Gastrocnemius medialis (tissue), 4 donors: ENCODE data around the gene NT5DC4. TPM values are rescaled to one million over a fixed set of nuclear protein-coding genes. Genes with fewer than 3 reads are reported as not detected.

ENCODE experiments used
- ATAC-seq, 2 donors: fragments of 150-250 bp; one replicate each; pipeline ENCODE4 v1.9.1; 2016
- DNase-seq, 2 donors: peaks; one replicate each; pipeline ENCODE4 v3.0.0-alpha.2; 2019
- H3K27ac ChIP-seq, 4 donors: fragments of 200-600 bp; sonication (generic); 1 replicate in 1 of 4; 2 replicates in 3 of 4; pipeline ENCODE4 v1.5.1; 2016 to 2018; ENCODE audit warnings: mild to moderate bottlenecking in 2 of 4, moderate library complexity in 1 of 4
- H3K27me3 ChIP-seq, 3 donors: fragments of 200-600 bp; sonication (generic) in 2 of 3; 1 replicate in 1 of 3; 2 replicates in 2 of 3; pipeline versions ENCODE4 v1.5.1 to v1.6.0; 2016 to 2019; ENCODE audit warnings: mild to moderate bottlenecking in 1 of 3, moderate library complexity in 1 of 3
- H3K36me3 ChIP-seq, 2 donors: fragments of 200-600 bp; sonication (generic) in 1 of 2; one replicate each; pipeline ENCODE4 v1.5.1; 2017 to 2018
- H3K4me1 ChIP-seq, 2 donors: fragments of 200-600 bp; sonication (generic) in 1 of 2; one replicate each; pipeline ENCODE4 v1.5.1; 2016 to 2017; ENCODE audit warnings: mild to moderate bottlenecking in 2 of 2
- H3K4me3 ChIP-seq, 4 donors: fragments of 200-600 bp; sonication (generic) in 3 of 4; 1 replicate in 1 of 4; 2 replicates in 3 of 4; pipeline ENCODE4 v1.5.1; 2016 to 2019; ENCODE audit warnings: mild to moderate bottlenecking in 2 of 4
- H3K9me3 ChIP-seq, 3 donors: fragments of 200-600 bp; sonication (generic) in 2 of 3; 1 replicate in 1 of 3; 2 replicates in 2 of 3; pipeline ENCODE4 v1.5.1; 2016 to 2019
- CTCF ChIP-seq, 5 experiments: fragments of 450-650 bp in 3 of 5; fragments of 200-600 bp in 2 of 5; sonication (generic) in 2 of 5; IDR thresholded peaks in 4 of 5; conservative IDR thresholded peaks in 1 of 5; 1 replicate in 4 of 5; 2 replicates in 1 of 5; pipeline ENCODE4 v1.5.1; 2016 to 2019; ENCODE audit warnings: antibody characterized with exemption in 5 of 5, mild to moderate bottlenecking in 3 of 5, moderate library complexity in 3 of 5
- POLR2A ChIP-seq, 2 donors: fragments of 450-650 bp; IDR thresholded peaks; one replicate each; pipeline ENCODE4 v1.6.1; 2017; ENCODE audit warnings: antibody characterized with exemption in 2 of 2, mild to moderate bottlenecking in 2 of 2, moderate library complexity in 2 of 2
- in situ Hi-C, 4 donors: fragments of 200-750 bp; cut with MboI; loops; one replicate each; pipeline versions ENCODE4 v1.15.0 to v1.8.0; 2017; ENCODE audit warnings: low sequenced_read_pairs in 4 of 4
- intact Hi-C: fragments of 100-400 bp; cut with DNase I; formaldehyde crosslinking; loops from one replicate; pipeline ENCODE4 v1.15.1; 2023; ENCODE audit warnings: low total_unique reads
- total RNA-seq, 4 donors: library from RNA; depleted of rRNA; stranded (reverse); fragments of >200 nt; gene quantifications; one replicate each; pipeline versions ENCODE4 v1.1.0 to v1.2.3, GENCODE V29; 2016

Gene NT5DC4
- total RNA-seq, 4 donors from 2014 or later = not detected

GRCh38 chr2:112751451-112752197 lies 30.8 kb downstream of the NT5DC4 start:
- no peaks in the 10 kb centered on the region for H3K4me1 ChIP-seq
- H3K9me3 ChIP-seq = no peaks in the 10 kb centered on the region
- ATAC-seq (no peak), DNase-seq (no peak)
- H3K4me3 ChIP-seq = no peak overlapping the region
- no peaks in the 10 kb centered on the region for H3K27me3 ChIP-seq
- in situ Hi-C loops (loop anchor here in 1 of 4 donors (10.0 kb wide), 2 partner anchors 123 to 203 kb away; no protein-coding TSS in a partner anchor), intact Hi-C loops (no loop called here)
- no peak overlapping the region for H3K27ac ChIP-seq
- no peak for TF ChIP-seq CTCF (IDR thresholded peaks at IDR 0.05 in 4 of 5, conservative IDR thresholded peaks at IDR 0.05 in 1 of 5)
- TF ChIP-seq POLR2A (IDR thresholded peaks at IDR 0.05) = no peak
- no peaks in the 10 kb centered on the region for H3K36me3 ChIP-seq

DNA sequence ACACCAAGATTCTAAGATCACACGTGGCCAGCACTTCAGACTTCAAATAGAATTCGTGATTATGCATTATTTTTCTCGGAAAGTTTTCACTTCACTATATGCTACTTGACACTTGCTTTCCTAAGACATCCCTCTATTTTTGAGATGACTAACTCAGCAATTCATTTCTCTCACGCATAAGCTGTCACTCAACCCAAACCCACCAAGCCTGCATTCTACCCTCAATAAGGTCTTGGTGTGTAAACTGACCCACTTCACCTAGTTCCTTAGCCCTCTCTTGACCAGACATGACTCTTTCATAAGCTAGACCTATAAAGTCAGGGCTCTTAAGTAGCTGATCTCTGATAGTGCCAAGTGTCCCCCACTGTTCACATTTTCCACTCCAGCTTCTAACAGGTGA lies 31.8 kb downstream of the NT5DC4 start:
- Histone ChIP-seq H3K9me3 (no peaks in the 10 kb centered on the region), H3K4me1 (no peaks in the 10 kb centered on the region), H3K36me3 (no peaks in the 10 kb centered on the region), H3K27ac (no peak overlapping the region), H3K27me3 (no peaks in the 10 kb centered on the region), H3K4me3 (no peak overlapping the region)
- TF ChIP-seq POLR2A (IDR thresholded peaks at IDR 0.05) = no peak
- no peak for TF ChIP-seq CTCF (IDR thresholded peaks at IDR 0.05 in 4 of 5, conservative IDR thresholded peaks at IDR 0.05 in 1 of 5)
- in situ Hi-C loops (loop anchor here in 1 of 4 donors (10.0 kb wide), 2 partner anchors 122 to 202 kb away; no protein-coding TSS in a partner anchor), intact Hi-C loops (no loop called here)
- no peak for DNase-seq
- no peak for ATAC-seq

DNA sequence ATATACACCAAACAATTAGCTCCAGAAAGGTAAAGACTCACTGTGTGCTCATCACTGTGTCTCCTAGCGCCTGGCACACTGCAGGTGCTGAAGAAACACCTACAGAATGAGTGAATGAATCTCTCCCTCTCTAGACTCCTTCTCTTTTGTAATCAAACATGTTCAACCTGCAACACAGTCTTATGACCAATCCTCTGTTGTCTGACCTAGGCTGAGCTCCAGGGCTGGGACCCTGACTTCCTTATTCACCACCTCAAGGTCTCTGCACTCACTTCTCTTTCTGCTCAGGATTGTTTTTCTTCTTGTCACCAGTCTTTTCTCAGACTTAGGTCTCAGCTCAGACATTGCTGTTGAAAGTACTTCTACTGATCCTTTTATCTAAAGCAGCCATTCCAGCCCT lies 33.7 kb downstream of the NT5DC4 start:
- H3K9me3 ChIP-seq = no peaks in the 10 kb centered on the region
- no peaks in the 10 kb centered on the region for H3K27me3 ChIP-seq
- no peaks in the 10 kb centered on the region for H3K4me1 ChIP-seq
- H3K4me3 ChIP-seq = no peak overlapping the region
- in situ Hi-C loops (loop anchor here in 1 of 4 donors (10.0 kb wide), 2 partner anchors 120 to 200 kb away; no protein-coding TSS in a partner anchor), intact Hi-C loops (no loop called here)
- no peak for TF ChIP-seq POLR2A (IDR thresholded peaks at IDR 0.05)
- no peak for TF ChIP-seq CTCF (IDR thresholded peaks at IDR 0.05 in 4 of 5, conservative IDR thresholded peaks at IDR 0.05 in 1 of 5)
- DNase-seq = no peak
- ATAC-seq = no peak
- no peaks in the 10 kb centered on the region for H3K36me3 ChIP-seq
- no peak overlapping the region for H3K27ac ChIP-seq

- intact Hi-C loops (no loop called here), in situ Hi-C loops (loop anchor here in 1 of 4 donors (10.0 kb wide), 2 partner anchors 119 to 199 kb away; no protein-coding TSS in a partner anchor)
- H3K27ac ChIP-seq = no peak overlapping the region
- no peaks in the 10 kb centered on the region for H3K4me1 ChIP-seq
- TF ChIP-seq POLR2A (IDR thresholded peaks at IDR 0.05) (no peak), CTCF (IDR thresholded peaks at IDR 0.05 in 4 of 5, conservative IDR thresholded peaks at IDR 0.05 in 1 of 5) (no peak)
- H3K27me3 ChIP-seq = no peaks in the 10 kb centered on the region
- H3K36me3 ChIP-seq = no peaks in the 10 kb centered on the region
- ATAC-seq (no peak), DNase-seq (no peak)
- no peak overlapping the region for H3K4me3 ChIP-seq
- no peaks in the 10 kb centered on the region for H3K9me3 ChIP-seq
Measured at GRCh38 chr2:112755444-112755843, 34.6 kb downstream of the NT5DC4 start.
